IPS DF 19.7 (cell line): Measurements from ENCODE around the gene BEND7.
A peak's percentile ranks its signal among the peaks of the same experiment; 100 is the strongest.
"Not testable (repeated sequence)": the region's sequence is repeated elsewhere in the genome, so short reads cannot be mapped to it uniquely, and the experiment has no call there.

Experiments
- DNase-seq: peaks from one replicate; pipeline ENCODE4 v3.0.0-alpha.2; 2013; ENCODE audit warnings: low read depth, low spot score

BEND7 gene

GRCh38 chr10:13528875-13529713 lies at the start of gene BEND7:
Gene BEND7 (minus strand): TSS chr10:13529014. CDS start chr10:13528533, 481 bp downstream.
- DNase-seq = no peak

DNA sequence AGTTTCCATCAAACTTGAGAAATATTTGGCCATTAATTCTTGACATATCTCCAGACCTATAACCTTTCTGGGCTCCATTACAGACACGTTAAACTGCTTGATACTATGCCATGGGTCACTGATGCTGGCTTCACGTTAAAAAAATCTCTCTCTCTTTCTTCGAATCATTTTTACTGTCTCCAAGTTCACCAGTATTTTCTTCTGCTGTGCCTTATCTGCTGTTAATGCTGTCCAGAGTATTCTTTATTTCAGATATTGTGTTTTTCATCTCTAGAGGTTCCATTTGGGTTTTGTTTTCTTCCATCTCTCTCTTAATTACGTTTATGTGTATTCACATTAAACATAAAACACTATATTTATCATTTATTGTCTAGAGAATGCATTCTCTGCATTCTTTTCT lies 45.1 kb upstream of the BEND7 start:
- no peak for DNase-seq

DNA sequence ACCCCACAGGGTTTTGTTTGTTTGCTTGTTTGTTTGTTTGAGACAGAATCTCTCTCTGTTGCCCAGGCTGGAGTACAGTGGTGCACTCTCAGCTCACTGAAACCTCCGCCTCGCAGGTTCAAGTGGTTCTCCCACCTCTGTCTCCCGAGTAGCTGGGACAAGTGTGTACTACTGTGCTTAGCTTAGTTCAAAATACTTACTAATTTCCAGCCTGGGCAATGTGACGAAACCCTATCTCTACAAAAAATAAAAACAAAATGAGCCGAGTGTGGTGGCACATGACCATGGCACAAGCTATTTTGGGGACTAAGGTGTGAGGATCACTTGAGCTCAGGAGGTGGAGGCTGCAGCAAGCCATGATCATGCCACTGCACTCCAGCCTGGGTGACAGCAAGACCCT lies 42.7 kb upstream of the BEND7 start:
- DNase-seq = no peak

DNA sequence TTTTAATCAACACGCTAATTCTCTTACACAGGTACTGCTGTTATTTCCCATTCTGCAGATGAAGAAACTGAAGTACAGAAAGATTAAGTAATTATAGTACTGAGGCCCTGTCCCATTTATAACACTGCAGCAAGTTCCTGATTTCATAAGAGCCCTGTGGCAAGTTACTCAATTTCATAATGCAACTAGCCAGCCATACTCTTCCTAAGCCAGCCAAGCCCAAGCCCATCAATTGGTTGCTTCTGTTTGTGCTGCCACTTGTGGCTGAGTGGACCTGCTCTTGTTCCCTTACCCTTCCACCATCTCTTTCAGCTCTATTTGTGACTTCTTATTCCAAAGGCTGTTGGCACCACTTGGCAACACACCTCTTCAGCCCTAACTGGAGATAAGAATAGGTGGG lies 38.2 kb upstream of the BEND7 start:
- DNase-seq = no peak

DNA sequence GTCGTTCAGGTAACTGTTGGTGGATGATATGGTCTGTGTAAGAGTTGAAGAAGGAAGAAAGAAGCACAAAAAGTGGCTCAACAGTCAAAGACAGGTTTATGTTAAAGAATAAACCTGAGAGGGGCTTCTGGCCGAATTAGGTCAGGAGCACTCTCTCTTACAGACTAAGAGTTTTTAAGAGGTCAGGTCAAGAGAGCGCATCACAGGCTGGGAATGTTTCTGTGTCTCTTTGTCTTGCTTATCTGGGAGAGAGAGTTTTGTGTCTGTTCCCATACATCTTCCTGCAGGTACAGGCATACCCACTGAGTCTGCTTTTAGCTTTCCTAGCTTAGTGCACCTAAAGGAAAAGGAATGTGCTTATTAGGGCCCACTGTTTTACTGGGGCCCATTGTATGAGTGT lies 35.8 kb upstream of the BEND7 start:
- no peak for DNase-seq

DNA sequence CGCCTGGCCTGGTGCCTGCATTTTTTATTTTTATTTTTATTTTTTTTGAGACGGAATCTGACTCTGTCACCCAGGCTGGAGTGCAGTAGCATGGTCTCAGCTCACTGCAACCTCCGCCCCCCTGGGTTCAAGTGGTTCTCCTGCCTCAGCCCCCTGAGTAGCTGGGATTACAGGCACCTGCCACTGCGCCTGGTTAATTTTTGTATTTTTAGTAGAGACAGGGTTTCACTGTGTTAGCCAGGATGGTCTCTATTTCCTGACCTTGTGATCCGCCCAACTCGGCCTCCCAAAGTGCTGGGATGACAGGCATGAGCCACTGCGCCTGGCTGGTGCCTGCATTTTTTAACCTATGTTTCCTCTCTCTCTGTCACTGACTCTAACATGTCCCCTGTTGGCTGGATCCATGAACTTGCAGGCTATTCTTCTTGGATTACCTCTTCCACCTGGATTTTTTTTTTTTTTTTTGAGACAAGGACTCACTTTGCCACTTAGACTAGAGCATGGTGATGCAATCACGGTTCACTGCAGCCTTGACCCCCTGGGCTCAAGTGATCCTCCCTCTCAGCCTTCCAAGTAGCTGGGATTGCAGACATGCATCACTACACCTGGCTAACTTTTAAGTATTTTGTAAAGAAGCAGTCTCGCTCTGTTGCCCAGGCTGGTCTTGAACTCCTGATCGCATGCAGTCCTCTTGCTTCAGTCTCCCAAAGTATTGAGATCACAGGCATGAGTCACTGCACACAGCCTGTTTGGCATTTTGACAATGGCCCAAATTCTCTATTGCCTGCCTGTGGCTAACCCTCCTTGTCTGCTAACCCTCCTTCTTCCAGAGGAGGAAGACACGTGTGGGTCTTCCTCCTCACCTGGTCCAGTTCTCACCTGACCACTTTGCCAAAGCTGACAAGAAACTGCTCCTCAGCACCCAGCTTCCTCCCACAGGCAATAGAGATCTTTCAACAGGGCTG lies 34.9 kb upstream of the BEND7 start:
- no peak for DNase-seq

GRCh38 chr10:13560597-13560996 lies 31.8 kb upstream of the BEND7 start:
- no peak for DNase-seq

DNA sequence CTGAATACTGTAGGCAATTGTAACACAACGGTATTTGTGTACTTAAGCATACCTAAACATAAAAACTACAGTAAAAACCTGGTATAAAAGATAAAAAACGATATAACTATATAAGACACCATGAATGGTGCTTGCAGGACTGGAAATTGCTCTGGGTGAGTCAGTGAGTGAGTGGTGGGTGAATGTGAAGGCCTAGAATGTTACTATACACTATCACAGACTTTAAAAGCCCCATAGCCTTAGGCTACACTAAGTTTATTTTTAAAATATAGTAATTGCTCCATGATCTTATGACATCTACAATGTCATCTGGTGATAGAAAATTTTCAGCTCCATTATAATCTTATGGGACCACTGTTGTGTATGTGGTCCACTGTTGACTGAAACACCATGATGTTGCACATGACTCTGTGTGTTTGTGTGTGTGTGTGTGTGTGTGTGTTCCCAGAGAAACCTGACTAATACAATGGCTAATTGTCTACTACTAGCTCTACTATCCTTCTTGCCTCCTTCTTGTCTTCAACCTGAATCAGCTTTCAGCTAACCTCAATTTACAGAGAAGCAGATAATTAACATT lies 30.4 kb upstream of the BEND7 start:
- no peak for DNase-seq

DNA sequence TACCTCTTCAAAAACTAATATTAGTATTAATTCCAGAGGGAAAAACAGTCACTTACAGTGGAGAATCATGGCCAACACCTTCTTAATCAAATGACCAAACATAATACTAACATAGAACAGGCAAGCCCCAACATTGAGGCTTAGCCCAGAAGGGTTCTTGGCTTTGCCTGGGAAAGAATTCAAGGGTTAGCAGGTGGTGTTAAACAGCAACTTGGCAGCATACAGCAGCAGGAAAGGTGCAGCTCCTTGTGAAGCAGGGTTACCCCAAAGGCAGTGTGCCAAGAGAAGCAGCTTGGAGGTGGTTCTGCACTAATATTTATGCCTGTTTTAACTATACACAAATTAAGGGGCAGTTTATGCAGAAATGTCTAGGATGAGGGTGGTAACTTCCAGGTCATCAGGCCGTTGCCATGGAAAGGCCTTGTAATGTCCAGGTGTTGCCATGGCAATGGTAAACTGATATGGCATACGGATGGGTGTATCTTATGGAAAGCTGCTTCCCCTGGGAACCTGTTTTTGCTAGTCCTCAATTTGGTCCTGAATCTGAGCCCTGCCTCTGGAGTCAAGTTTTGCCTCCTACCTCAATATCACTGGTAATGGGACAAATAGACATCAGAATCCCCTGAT lies 27.2 kb upstream of the BEND7 start:
- no peak for DNase-seq

GRCh38 chr10:13550802-13551201 lies 22.0 kb upstream of the BEND7 start:
- DNase-seq = no peak

DNA sequence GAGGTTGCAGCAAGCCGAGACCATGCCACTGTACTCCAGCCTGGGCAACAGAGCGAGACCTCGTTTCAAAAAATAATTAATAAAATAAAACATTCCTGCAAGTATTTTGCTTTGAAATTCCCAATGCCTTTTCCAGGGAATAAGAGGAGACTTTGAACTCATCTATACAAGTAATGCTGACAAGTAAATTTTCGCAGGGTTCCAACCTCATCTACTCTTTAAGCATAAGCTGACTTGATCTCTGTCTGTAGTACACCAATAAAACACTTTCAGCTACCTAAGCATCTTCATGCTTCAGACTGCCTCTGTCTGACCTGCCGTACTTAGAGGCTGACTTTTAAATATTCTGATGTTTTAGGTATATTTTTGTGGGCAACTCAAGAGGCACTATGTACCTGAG lies 13.7 kb upstream of the BEND7 start:
- DNase-seq = no peak

DNA sequence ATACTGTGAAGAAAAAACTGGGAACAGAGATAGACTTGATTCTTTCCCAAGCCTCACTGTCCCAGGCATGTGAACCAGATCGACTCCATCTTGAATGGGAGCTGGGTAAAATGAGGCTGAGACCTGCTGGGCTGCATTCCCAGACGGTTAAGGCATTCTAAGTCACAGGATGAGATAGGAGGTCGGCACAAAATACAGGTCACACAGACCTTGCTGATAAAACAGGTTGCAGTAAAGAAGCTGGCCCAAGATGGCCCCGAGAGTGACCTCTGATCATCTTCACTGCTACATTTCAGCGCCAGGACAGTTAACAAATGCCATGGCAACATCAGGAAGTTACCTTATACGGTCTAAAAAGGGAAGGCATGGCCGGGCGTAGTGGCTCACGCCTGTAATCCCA lies 9.2 kb upstream of the BEND7 start:
- DNase-seq = not testable (repeated sequence)

- peak; percentile 67 for DNase-seq
Observed at GRCh38 chr10:13536674-13537366, 8.0 kb upstream of the BEND7 start.

GRCh38 chr10:13535346-13535745 lies 6.5 kb upstream of the BEND7 start:
- DNase-seq = no peak

DNA sequence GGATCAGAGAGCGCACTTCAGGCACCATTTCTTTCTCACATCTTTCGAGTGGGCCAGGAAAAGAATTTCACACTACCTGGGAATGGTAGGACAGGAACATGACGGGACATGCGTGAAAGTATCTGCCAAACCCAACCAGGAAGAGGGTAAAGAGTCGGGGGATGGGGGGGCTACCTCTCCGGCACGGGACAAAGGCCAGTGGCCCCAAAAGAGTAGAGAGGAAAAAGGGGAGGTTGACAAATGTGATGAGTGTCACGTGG lies 830 bp upstream of the BEND7 start:
- no peak for DNase-seq

DNA sequence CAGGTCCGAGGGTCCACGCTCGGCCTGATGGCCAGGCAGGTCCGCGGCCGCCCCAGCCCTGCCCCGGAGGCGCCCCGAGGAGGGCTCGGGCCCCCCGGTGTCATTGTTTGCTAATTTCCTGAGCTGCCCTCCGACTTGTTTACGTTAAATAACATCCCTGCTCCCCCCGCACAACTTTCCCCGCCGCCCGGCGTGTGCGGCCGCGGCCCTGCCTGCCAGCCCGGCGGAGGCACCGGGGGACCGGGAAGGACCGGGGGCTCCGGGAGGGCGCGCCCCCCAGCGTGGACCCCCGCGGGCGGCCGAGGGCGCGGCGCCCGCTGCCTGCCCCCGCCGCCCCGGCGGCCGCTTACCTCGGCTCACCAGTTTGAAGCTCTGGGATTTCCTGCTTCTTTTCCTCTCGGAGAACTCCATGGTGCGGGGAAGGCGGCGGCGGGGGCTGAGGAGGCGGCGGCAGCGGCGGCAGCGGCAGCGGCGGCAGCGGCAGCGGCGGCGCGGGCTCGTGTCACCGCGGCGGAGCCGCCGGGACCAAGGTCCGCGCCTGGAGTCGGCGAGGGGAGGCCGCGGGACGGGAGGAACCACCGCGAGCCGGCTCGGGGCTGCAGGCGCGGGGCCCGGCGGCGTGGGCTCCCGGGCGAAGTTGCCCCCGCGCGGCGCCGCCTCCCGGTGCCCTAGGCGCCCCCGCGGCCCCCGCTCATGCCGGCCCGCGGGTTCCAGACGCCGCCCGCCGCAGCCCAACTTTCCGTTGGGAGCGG lies 515 bp downstream of the BEND7 start:
- DNase-seq = no peak

DNA sequence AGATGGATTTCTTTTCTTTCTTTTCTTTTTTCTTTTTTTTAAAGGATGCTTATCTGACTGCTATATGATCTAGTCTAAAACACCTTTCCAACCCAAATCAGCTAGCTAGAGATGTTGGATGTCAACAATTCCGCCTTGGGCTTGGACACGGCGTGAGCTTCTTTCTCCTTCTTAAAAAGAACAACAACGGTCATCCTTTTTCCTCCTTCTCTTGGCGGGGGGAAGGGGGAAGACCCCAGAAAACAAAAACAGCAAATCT lies 1.0 kb downstream of the BEND7 start:
- no peak for DNase-seq

GRCh38 chr10:13526948-13527863 lies 1.6 kb downstream of the BEND7 start:
- DNase-seq = no peak

- DNase-seq = no peak
Observed at GRCh38 chr10:13525663-13526062, 3.2 kb downstream of the BEND7 start.

DNA sequence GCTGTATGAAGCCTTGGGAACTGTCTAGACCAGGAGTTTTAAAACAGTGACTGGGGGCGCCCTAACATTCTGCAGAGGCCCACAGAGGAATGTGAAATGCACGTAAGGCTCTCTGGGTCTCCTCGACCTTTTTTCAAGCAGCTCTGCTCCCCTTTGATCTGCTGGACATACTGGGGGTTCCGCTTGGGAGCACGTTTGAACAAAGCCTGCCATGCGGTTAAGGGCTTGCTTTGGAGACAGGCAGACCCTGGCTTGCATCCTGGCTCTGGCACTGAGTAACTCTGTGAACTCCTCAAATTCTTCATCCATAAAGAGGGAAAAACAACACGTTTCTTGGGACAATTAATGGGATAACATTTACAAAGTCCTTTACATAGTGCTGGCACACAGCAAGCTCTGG lies 7.8 kb downstream of the BEND7 start:
- no peak for DNase-seq
